Osteocyte (in vitro differentiated cells): ENCODE measurements around the gene AKAP6. TPM values are rescaled to one million over a fixed set of nuclear protein-coding genes. Genes with fewer than 3 reads are reported as not detected.

ENCODE experiments used
- DNase-seq: peaks from one replicate; pipeline ENCODE4 v3.0.0; 2021; ENCODE audit warnings: mixed read lengths; ENCODE audit not compliant: unreplicated experiment; ENCODE audit errors: extremely low spot score
- H3K27ac Mint-ChIP-seq: one replicate; pipeline ENCODE4 v1.8.0; 2021; ENCODE audit warnings: mild to moderate bottlenecking, mixed read lengths; ENCODE audit not compliant: unreplicated experiment
- H3K27me3 Mint-ChIP-seq: one replicate; pipeline ENCODE4 v1.8.0; 2021; ENCODE audit warnings: mixed read lengths; ENCODE audit not compliant: unreplicated experiment
- H3K36me3 Mint-ChIP-seq: one replicate; pipeline ENCODE4 v1.8.0; 2021; ENCODE audit warnings: mixed read lengths; ENCODE audit not compliant: unreplicated experiment
- H3K4me1 Mint-ChIP-seq: one replicate; pipeline ENCODE4 v1.8.0; 2021; ENCODE audit warnings: mixed read lengths; ENCODE audit not compliant: unreplicated experiment
- H3K4me3 Mint-ChIP-seq: one replicate; pipeline ENCODE4 v1.8.0; 2021; ENCODE audit warnings: mild to moderate bottlenecking, moderate library complexity, mixed read lengths; ENCODE audit not compliant: unreplicated experiment
- H3K9me3 Mint-ChIP-seq: one replicate; pipeline ENCODE4 v1.8.0; 2021; ENCODE audit warnings: mixed read lengths; ENCODE audit not compliant: unreplicated experiment
- total RNA-seq: library from RNA; stranded (reverse); gene quantifications from 2 replicates; pipeline ENCODE4 v1.2.1, GENCODE V29; 2021
- TF ChIP-seq, protein P1 (sequence below): fragments of 200-600 bp; sonication (generic); IDR thresholded peaks from 2 replicates; pipeline ENCODE4 v1.5.0; 2021; ENCODE audit warnings: antibody characterized with exemption, mild to moderate bottlenecking, moderate library complexity

AKAP6 gene
- total RNA-seq, 1 donor from 2014 or later, result 4.1 TPM

DNA sequence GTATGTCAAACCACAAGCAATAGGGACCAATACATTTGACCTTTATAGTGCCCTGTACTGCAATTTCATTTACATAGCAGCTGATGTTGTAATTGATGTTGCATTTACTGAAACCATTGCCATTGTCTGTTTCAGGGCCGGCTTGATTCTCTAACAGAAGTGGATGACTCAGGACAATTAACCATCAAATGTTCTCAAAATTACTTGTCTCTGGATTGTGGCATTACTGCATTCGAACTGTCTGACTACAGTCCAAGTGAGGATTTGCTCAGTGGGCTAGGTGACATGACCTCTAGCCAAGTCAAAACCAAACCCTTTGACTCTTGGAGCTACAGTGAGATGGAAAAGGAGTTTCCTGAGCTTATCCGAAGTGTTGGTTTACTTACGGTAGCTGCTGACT lies 216.0 kb downstream of the AKAP6 start:
- Mint-ChIP-seq H3K27me3 (no peaks in the 10 kb centered on the region), H3K36me3 (no peaks in the 10 kb centered on the region), H3K27ac (no peak overlapping the region), H3K4me3 (no peak overlapping the region), H3K4me1 (peaks cover 3% of the 10 kb centered on the region), H3K9me3 (no peaks in the 10 kb centered on the region)
- TF ChIP-seq, protein P1, sequence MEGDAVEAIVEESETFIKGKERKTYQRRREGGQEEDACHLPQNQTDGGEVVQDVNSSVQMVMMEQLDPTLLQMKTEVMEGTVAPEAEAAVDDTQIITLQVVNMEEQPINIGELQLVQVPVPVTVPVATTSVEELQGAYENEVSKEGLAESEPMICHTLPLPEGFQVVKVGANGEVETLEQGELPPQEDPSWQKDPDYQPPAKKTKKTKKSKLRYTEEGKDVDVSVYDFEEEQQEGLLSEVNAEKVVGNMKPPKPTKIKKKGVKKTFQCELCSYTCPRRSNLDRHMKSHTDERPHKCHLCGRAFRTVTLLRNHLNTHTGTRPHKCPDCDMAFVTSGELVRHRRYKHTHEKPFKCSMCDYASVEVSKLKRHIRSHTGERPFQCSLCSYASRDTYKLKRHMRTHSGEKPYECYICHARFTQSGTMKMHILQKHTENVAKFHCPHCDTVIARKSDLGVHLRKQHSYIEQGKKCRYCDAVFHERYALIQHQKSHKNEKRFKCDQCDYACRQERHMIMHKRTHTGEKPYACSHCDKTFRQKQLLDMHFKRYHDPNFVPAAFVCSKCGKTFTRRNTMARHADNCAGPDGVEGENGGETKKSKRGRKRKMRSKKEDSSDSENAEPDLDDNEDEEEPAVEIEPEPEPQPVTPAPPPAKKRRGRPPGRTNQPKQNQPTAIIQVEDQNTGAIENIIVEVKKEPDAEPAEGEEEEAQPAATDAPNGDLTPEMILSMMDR, result no peak
- DNase-seq, result no peak

- H3K9me3 Mint-ChIP-seq, result no peaks in the 10 kb centered on the region
- no peak overlapping the region for H3K4me3 Mint-ChIP-seq
- H3K4me1 Mint-ChIP-seq, result peaks cover 3% of the 10 kb centered on the region
- H3K36me3 Mint-ChIP-seq, result no peaks in the 10 kb centered on the region
- TF ChIP-seq, protein P1, result no peak
- H3K27me3 Mint-ChIP-seq, result no peaks in the 10 kb centered on the region
- no peak overlapping the region for H3K27ac Mint-ChIP-seq
- DNase-seq, result no peak
Measured at GRCh38 chr14:32545506-32546210, 216.6 kb downstream of the AKAP6 start.

- no peaks in the 10 kb centered on the region for H3K27me3 Mint-ChIP-seq
- H3K4me1 Mint-ChIP-seq, result peaks cover 3% of the 10 kb centered on the region
- no peak for DNase-seq
- TF ChIP-seq, protein P1, result no peak
- H3K27ac Mint-ChIP-seq, result no peak overlapping the region
- H3K36me3 Mint-ChIP-seq, result no peaks in the 10 kb centered on the region
- no peak overlapping the region for H3K4me3 Mint-ChIP-seq
- H3K9me3 Mint-ChIP-seq, result no peaks in the 10 kb centered on the region
Measured at GRCh38 chr14:32546246-32546645, 217.1 kb downstream of the AKAP6 start.

- Mint-ChIP-seq H3K27me3 (no peaks in the 10 kb centered on the region), H3K4me1 (no peaks in the 10 kb centered on the region), H3K9me3 (no peaks in the 10 kb centered on the region), H3K4me3 (no peak overlapping the region), H3K36me3 (no peaks in the 10 kb centered on the region), H3K27ac (no peak overlapping the region)
- DNase-seq, result no peak
- TF ChIP-seq, protein P1, result no peak
Measured at GRCh38 chr14:32552766-32553165, 223.7 kb downstream of the AKAP6 start.

DNA sequence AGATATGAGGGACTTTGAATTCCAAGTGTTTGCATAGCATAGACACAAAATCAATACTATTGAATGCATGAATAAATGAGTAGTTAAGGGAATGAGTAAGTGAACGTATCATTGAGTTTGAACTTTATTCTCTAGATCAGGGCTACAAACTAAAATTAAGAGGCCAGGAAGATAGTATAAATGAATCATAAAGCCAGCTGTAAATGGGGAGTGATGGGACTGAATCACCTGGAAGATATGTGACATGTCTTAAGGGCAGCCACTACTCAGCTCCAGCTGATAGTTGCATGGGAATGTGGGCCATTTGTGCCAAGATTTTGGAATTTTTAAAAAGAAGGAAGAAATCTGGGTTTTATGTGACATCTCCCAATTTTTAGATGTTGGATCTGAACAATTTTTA lies 229.9 kb downstream of the AKAP6 start:
- no peaks in the 10 kb centered on the region for H3K36me3 Mint-ChIP-seq
- TF ChIP-seq, protein P1, result no peak
- DNase-seq, result no peak
- no peaks in the 10 kb centered on the region for H3K27me3 Mint-ChIP-seq
- no peaks in the 10 kb centered on the region for H3K4me1 Mint-ChIP-seq
- H3K9me3 Mint-ChIP-seq, result no peaks in the 10 kb centered on the region
- no peak overlapping the region for H3K4me3 Mint-ChIP-seq
- no peak overlapping the region for H3K27ac Mint-ChIP-seq
